ENCODE data around the gene MLH3.
A peak's percentile ranks its signal among the peaks of the same experiment; 100 is the strongest.

Gene MLH3

GRCh38 chr14:74988131-74988530 lies 63.1 kb downstream of the MLH3 start:
- Histone ChIP-seq H3K4me3 (ENCODE audit: extremely low read depth, insufficient read depth, low read length, poor library complexity, severe bottlenecking) (no peak overlapping the region), H3K36me3 (ENCODE audit: control insufficient read depth, insufficient read depth, low read length) (no peaks in the 10 kb centered on the region), H3K27ac (ENCODE audit: low read depth, low read length, severe bottlenecking) (peak overlapping the region; percentile 76), H3K4me1 (ENCODE audit: control insufficient read depth, insufficient read depth, low read length, poor library complexity, severe bottlenecking) (peaks cover 24% of the 10 kb centered on the region), H3K9me3 (ENCODE audit: control insufficient read depth, low read length) (no peaks in the 10 kb centered on the region)
- WGBS, 2 experiments (ENCODE audit: insufficient coverage in 2 of 2) = 82 to 92% methylated on average over 2 to 3 of the region's 4 CpGs

- H3K36me3 ChIP-seq (ENCODE audit: control insufficient read depth, insufficient read depth, low read length) = no peaks in the 10 kb centered on the region
- no peak overlapping the region for H3K4me3 ChIP-seq (ENCODE audit: extremely low read depth, insufficient read depth, low read length, poor library complexity, severe bottlenecking)
- H3K9me3 ChIP-seq (ENCODE audit: control insufficient read depth, low read length) = no peaks in the 10 kb centered on the region
- no peak overlapping the region for H3K27ac ChIP-seq (ENCODE audit: low read depth, low read length, severe bottlenecking)
- peaks cover 36% of the 10 kb centered on the region for H3K4me1 ChIP-seq (ENCODE audit: control insufficient read depth, insufficient read depth, low read length, poor library complexity, severe bottlenecking)
- 94 to 98% methylated on average over 4 to 5 of the region's 6 CpGs for WGBS, 2 experiments (ENCODE audit: insufficient coverage in 2 of 2)
These were observed 65.5 kb downstream of the MLH3 start for GRCh38 chr14:74985806-74986205.

GRCh38 chr14:74985028-74985310 lies 66.3 kb downstream of the MLH3 start:
- Histone ChIP-seq H3K27ac (ENCODE audit: low read depth, low read length, severe bottlenecking) (no peak overlapping the region), H3K4me1 (ENCODE audit: control insufficient read depth, insufficient read depth, low read length, poor library complexity, severe bottlenecking) (peaks cover 45% of the 10 kb centered on the region), H3K9me3 (ENCODE audit: control insufficient read depth, low read length) (no peaks in the 10 kb centered on the region), H3K36me3 (ENCODE audit: control insufficient read depth, insufficient read depth, low read length) (no peaks in the 10 kb centered on the region), H3K4me3 (ENCODE audit: extremely low read depth, insufficient read depth, low read length, poor library complexity, severe bottlenecking) (no peak overlapping the region)
- WGBS, 2 experiments (ENCODE audit: insufficient coverage in 2 of 2) = 92 to 93% methylated on average over 9 to 10 of the region's 10 CpGs

GRCh38 chr14:74984236-74985027 lies 66.8 kb downstream of the MLH3 start:
- WGBS, 2 experiments (ENCODE audit: insufficient coverage in 2 of 2) = 71% methylated on average over 7 to 9 of the region's 16 CpGs
- no peaks in the 10 kb centered on the region for H3K9me3 ChIP-seq (ENCODE audit: control insufficient read depth, low read length)
- peaks cover 50% of the 10 kb centered on the region for H3K4me1 ChIP-seq (ENCODE audit: control insufficient read depth, insufficient read depth, low read length, poor library complexity, severe bottlenecking)
- no peaks in the 10 kb centered on the region for H3K36me3 ChIP-seq (ENCODE audit: control insufficient read depth, insufficient read depth, low read length)
- no peak overlapping the region for H3K27ac ChIP-seq (ENCODE audit: low read depth, low read length, severe bottlenecking)
- H3K4me3 ChIP-seq (ENCODE audit: extremely low read depth, insufficient read depth, low read length, poor library complexity, severe bottlenecking) = no peak overlapping the region

- no peaks in the 10 kb centered on the region for H3K9me3 ChIP-seq (ENCODE audit: control insufficient read depth, low read length)
- WGBS, 2 experiments (ENCODE audit: insufficient coverage in 2 of 2) = 85 to 93% methylated on average over 1 of the region's 1 CpG
- H3K4me3 ChIP-seq (ENCODE audit: extremely low read depth, insufficient read depth, low read length, poor library complexity, severe bottlenecking) = no peak overlapping the region
- H3K4me1 ChIP-seq (ENCODE audit: control insufficient read depth, insufficient read depth, low read length, poor library complexity, severe bottlenecking) = peaks cover 52% of the 10 kb centered on the region
- no peak overlapping the region for H3K27ac ChIP-seq (ENCODE audit: low read depth, low read length, severe bottlenecking)
- H3K36me3 ChIP-seq (ENCODE audit: control insufficient read depth, insufficient read depth, low read length) = no peaks in the 10 kb centered on the region
These were observed 67.9 kb downstream of the MLH3 start for GRCh38 chr14:74983343-74983742.

GRCh38 chr14:74982661-74983060 lies 68.6 kb downstream of the MLH3 start:
- Histone ChIP-seq H3K36me3 (ENCODE audit: control insufficient read depth, insufficient read depth, low read length) (no peaks in the 10 kb centered on the region), H3K4me3 (ENCODE audit: extremely low read depth, insufficient read depth, low read length, poor library complexity, severe bottlenecking) (no peak overlapping the region), H3K27ac (ENCODE audit: low read depth, low read length, severe bottlenecking) (no peak overlapping the region), H3K4me1 (ENCODE audit: control insufficient read depth, insufficient read depth, low read length, poor library complexity, severe bottlenecking) (peaks cover 48% of the 10 kb centered on the region), H3K9me3 (ENCODE audit: control insufficient read depth, low read length) (no peaks in the 10 kb centered on the region)
- 86 to 96% methylated on average over 3 of the region's 4 CpGs for WGBS, 2 experiments (ENCODE audit: insufficient coverage in 2 of 2)

- Histone ChIP-seq H3K27ac (ENCODE audit: low read depth, low read length, severe bottlenecking) (no peak overlapping the region), H3K36me3 (ENCODE audit: control insufficient read depth, insufficient read depth, low read length) (no peaks in the 10 kb centered on the region), H3K4me3 (ENCODE audit: extremely low read depth, insufficient read depth, low read length, poor library complexity, severe bottlenecking) (no peak overlapping the region), H3K4me1 (ENCODE audit: control insufficient read depth, insufficient read depth, low read length, poor library complexity, severe bottlenecking) (peaks cover 49% of the 10 kb centered on the region), H3K9me3 (ENCODE audit: control insufficient read depth, low read length) (no peaks in the 10 kb centered on the region)
- 97% methylated on average over 5 of the region's 5 CpGs for WGBS, 2 experiments (ENCODE audit: insufficient coverage in 2 of 2)
These were observed 69.4 kb downstream of the MLH3 start for GRCh38 chr14:74981833-74982232.

- H3K27ac ChIP-seq (ENCODE audit: low read depth, low read length, severe bottlenecking) = peak overlapping the region; percentile 73
- H3K36me3 ChIP-seq (ENCODE audit: control insufficient read depth, insufficient read depth, low read length) = no peaks in the 10 kb centered on the region
- H3K4me1 ChIP-seq (ENCODE audit: control insufficient read depth, insufficient read depth, low read length, poor library complexity, severe bottlenecking) = peaks cover 49% of the 10 kb centered on the region
- WGBS, 2 experiments (ENCODE audit: insufficient coverage in 2 of 2) = 91 to 92% methylated on average over 8 to 9 of the region's 9 CpGs
- H3K9me3 ChIP-seq (ENCODE audit: control insufficient read depth, low read length) = no peaks in the 10 kb centered on the region
- no peak overlapping the region for H3K4me3 ChIP-seq (ENCODE audit: extremely low read depth, insufficient read depth, low read length, poor library complexity, severe bottlenecking)
These were observed 69.8 kb downstream of the MLH3 start for GRCh38 chr14:74981462-74981782.

- H3K4me1 ChIP-seq (ENCODE audit: control insufficient read depth, insufficient read depth, low read length, poor library complexity, severe bottlenecking) = peaks cover 49% of the 10 kb centered on the region
- no peak overlapping the region for H3K4me3 ChIP-seq (ENCODE audit: extremely low read depth, insufficient read depth, low read length, poor library complexity, severe bottlenecking)
- WGBS, 2 experiments (ENCODE audit: insufficient coverage in 2 of 2) = 35 to 50% methylated on average over 25 to 35 of the region's 35 CpGs
- no peaks in the 10 kb centered on the region for H3K9me3 ChIP-seq (ENCODE audit: control insufficient read depth, low read length)
- H3K36me3 ChIP-seq (ENCODE audit: control insufficient read depth, insufficient read depth, low read length) = no peaks in the 10 kb centered on the region
- H3K27ac ChIP-seq (ENCODE audit: low read depth, low read length, severe bottlenecking) = peak overlapping the region; percentile 73
These were observed 70.4 kb downstream of the MLH3 start for GRCh38 chr14:74980731-74981461.

- WGBS, 2 experiments (ENCODE audit: insufficient coverage in 2 of 2) = 71 to 93% methylated on average over 1 to 4 of the region's 4 CpGs
- H3K36me3 ChIP-seq (ENCODE audit: control insufficient read depth, insufficient read depth, low read length) = no peaks in the 10 kb centered on the region
- peaks cover 49% of the 10 kb centered on the region for H3K4me1 ChIP-seq (ENCODE audit: control insufficient read depth, insufficient read depth, low read length, poor library complexity, severe bottlenecking)
- peak overlapping the region; percentile 73 for H3K27ac ChIP-seq (ENCODE audit: low read depth, low read length, severe bottlenecking)
- H3K4me3 ChIP-seq (ENCODE audit: extremely low read depth, insufficient read depth, low read length, poor library complexity, severe bottlenecking) = no peak overlapping the region
- H3K9me3 ChIP-seq (ENCODE audit: control insufficient read depth, low read length) = no peaks in the 10 kb centered on the region
These were observed 70.9 kb downstream of the MLH3 start for GRCh38 chr14:74980398-74980730.

Measured in mesodermal cell (in vitro differentiated cells).